H1 (cell line): Measurements from ENCODE around the gene SCN2A. TPM values are rescaled to one million over a fixed set of nuclear protein-coding genes. Genes with fewer than 3 reads are reported as not detected.

Experiments
- BACH1 ChIP-seq: IDR thresholded peaks from 2 replicates; pipeline ENCODE4 v1.6.1; 2012; ENCODE audit warnings: low read length, improper control_type of control experiment
- CHD1 ChIP-seq: IDR thresholded peaks from 2 replicates; pipeline ENCODE4 v1.6.1; 2012; ENCODE audit warnings: low read depth, low read length, improper control_type of control experiment
- CHD7 ChIP-seq: fragments of 300-600 bp; sonication (generic); IDR thresholded peaks from 2 replicates; pipeline ENCODE4 v1.7.1; 2012; ENCODE audit warnings: low read length, moderate library complexity, mild to moderate bottlenecking, inconsistent platforms; ENCODE audit not compliant: insufficient replicate concordance
- CTBP2 ChIP-seq: IDR thresholded peaks from 2 replicates; pipeline ENCODE4 v1.7.0; 2011; ENCODE audit warnings: borderline replicate concordance, mild to moderate bottlenecking, moderate library complexity, mixed read lengths, low read length; ENCODE audit not compliant: insufficient read depth, insufficient read length
- FOSL1 ChIP-seq: IDR thresholded peaks from 2 replicates; pipeline ENCODE4 v1.6.1; 2011; ENCODE audit warnings: mild to moderate bottlenecking, low read depth, low read length, moderate library complexity; ENCODE audit not compliant: insufficient read depth
- PHF8 ChIP-seq: fragments of 200-600 bp; sonication (generic); conservative IDR thresholded peaks from 2 replicates; pipeline ENCODE4 v1.7.1; 2012; ENCODE audit warnings: low read depth, mild to moderate bottlenecking, inconsistent platforms, low read length, moderate library complexity
- RXRA ChIP-seq: IDR thresholded peaks from 2 replicates; pipeline ENCODE4 v1.6.1; 2011; ENCODE audit warnings: low read depth, mild to moderate bottlenecking, low read length, moderate library complexity; ENCODE audit not compliant: insufficient read depth
- polyA plus RNA-seq, 7 experiments: library from polyadenylated mRNA; depleted of rRNA in 3 of 7; stranded (reverse) in 5 of 7; unstranded in 2 of 7; fragments of >200 nt in 5 of 7; fragments of 200-250 nt in 2 of 7; gene quantifications; 1 replicate in 5 of 7; 2 replicates in 1 of 7; 4 replicates in 1 of 7; pipeline versions ENCODE4 v1.2.1 to v1.2.3, GENCODE V29; 2011 to 2013; ENCODE audit warnings: missing spikeins in 2 of 7, mixed read lengths in 2 of 7
- total RNA-seq: library from RNA; stranded (reverse); fragmentation: NEBNext Ultra II Directional; extraction: Animal tissue kit (Norgen Biotek cat#: 25700); gene quantifications from 2 replicates; pipeline ENCODE4 v1.2.1, GENCODE V29; 2021
- TF ChIP-seq, protein P1 (sequence below): IDR thresholded peaks from 2 replicates; pipeline ENCODE4 v1.6.1; 2012; ENCODE audit warnings: low read length, inconsistent platforms
- TF ChIP-seq, protein P2 (sequence below): IDR thresholded peaks from 2 replicates; pipeline ENCODE4 v1.6.1; 2011; ENCODE audit warnings: low read length, improper control_type of control experiment

SCN2A gene
- total and polyA plus RNA-seq, 2 of the 8 experiments (the other 6 are each of a cell fraction or from before 2014, with no cell fraction given), result 0.18 to 1.1 TPM

DNA sequence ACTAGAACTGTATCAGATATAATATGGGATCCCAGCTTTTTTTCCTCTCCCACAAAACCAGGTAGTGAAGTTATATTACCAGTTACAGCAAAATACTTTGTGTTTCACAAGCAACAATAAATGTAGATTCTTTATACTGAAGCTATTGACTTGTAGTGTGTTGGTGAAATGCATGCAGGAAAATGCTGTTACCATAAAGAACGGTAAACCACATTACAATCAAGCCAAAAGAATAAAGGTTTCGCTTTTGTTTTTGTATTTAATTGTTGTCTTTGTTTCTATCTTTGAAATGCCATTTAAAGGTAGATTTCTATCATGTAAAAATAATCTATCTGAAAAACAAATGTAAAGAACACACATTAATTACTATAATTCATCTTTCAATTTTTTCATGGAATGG is 152.6 kb downstream of the SCN2A start (continued):
- no peak for TF ChIP-seq CHD7
- TF ChIP-seq CHD1, result no peak
- TF ChIP-seq, protein P1, sequence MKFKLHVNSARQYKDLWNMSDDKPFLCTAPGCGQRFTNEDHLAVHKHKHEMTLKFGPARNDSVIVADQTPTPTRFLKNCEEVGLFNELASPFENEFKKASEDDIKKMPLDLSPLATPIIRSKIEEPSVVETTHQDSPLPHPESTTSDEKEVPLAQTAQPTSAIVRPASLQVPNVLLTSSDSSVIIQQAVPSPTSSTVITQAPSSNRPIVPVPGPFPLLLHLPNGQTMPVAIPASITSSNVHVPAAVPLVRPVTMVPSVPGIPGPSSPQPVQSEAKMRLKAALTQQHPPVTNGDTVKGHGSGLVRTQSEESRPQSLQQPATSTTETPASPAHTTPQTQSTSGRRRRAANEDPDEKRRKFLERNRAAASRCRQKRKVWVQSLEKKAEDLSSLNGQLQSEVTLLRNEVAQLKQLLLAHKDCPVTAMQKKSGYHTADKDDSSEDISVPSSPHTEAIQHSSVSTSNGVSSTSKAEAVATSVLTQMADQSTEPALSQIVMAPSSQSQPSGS, result no peak
- no peak for TF ChIP-seq FOSL1
- TF ChIP-seq PHF8, result no peak
- no peak for TF ChIP-seq RXRA
- no peak for TF ChIP-seq BACH1
- TF ChIP-seq, protein P2, sequence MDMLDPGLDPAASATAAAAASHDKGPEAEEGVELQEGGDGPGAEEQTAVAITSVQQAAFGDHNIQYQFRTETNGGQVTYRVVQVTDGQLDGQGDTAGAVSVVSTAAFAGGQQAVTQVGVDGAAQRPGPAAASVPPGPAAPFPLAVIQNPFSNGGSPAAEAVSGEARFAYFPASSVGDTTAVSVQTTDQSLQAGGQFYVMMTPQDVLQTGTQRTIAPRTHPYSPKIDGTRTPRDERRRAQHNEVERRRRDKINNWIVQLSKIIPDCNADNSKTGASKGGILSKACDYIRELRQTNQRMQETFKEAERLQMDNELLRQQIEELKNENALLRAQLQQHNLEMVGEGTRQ, result no peak
- no peak for TF ChIP-seq CTBP2
